Upper lobe of right lung (tissue), 1 donor: ENCODE measurements around the gene ARFIP1. TPM values are rescaled to one million over a fixed set of nuclear protein-coding genes. Genes with fewer than 3 reads are reported as not detected.
A peak's percentile ranks its signal among the peaks of the same experiment; 100 is the strongest.

Experiments used
- ATAC-seq: fragments of 200-7000 bp; cut with Tn5 transposase; one replicate; pipeline ENCODE4 v1.9.1; 2020; ENCODE audit warnings: mild to moderate bottlenecking, moderate library complexity
- DNase-seq: peaks from one replicate; pipeline ENCODE4 v3.0.0-alpha.2; 2020
- H3K27ac ChIP-seq: fragments of 200-600 bp; one replicate; pipeline ENCODE4 v1.8.0; 2022
- H3K27me3 ChIP-seq: fragments of 200-600 bp; one replicate; pipeline ENCODE4 v1.8.0; 2022; ENCODE audit warnings: mild to moderate bottlenecking
- H3K36me3 ChIP-seq: fragments of 200-600 bp; one replicate; pipeline ENCODE4 v1.8.0; 2022
- H3K4me1 ChIP-seq: fragments of 200-600 bp; one replicate; pipeline ENCODE4 v1.8.0; 2022
- H3K4me3 ChIP-seq: fragments of 200-600 bp; one replicate; pipeline ENCODE4 v1.8.0; 2022; ENCODE audit warnings: mild to moderate bottlenecking
- H3K9me3 ChIP-seq: fragments of 200-600 bp; one replicate; pipeline ENCODE4 v1.8.0; 2022
- intact Hi-C: fragments of 100-400 bp; cut with DNase I; formaldehyde crosslinking; loops from one replicate; pipeline ENCODE4 v1.11.0; 2022
- total RNA-seq: library from RNA; stranded (reverse); fragmentation: NEBNext Ultra II Directional; extraction: Animal tissue kit (Norgen Biotek cat#: 25700); gene quantifications from one replicate; pipeline ENCODE4 v1.2.1, GENCODE V29; 2021
- TF ChIP-seq, protein P1 (sequence below): fragments of 200-600 bp; IDR thresholded peaks from one replicate; pipeline ENCODE4 v1.8.0; 2022; ENCODE audit warnings: antibody characterized with exemption
- donor health status: DM: no; HTN: yes; CAD: no; lungs with severe emphysema.

The ARFIP1 gene
- total RNA-seq, 1 donor from 2014 or later: 29.3 TPM

DNA sequence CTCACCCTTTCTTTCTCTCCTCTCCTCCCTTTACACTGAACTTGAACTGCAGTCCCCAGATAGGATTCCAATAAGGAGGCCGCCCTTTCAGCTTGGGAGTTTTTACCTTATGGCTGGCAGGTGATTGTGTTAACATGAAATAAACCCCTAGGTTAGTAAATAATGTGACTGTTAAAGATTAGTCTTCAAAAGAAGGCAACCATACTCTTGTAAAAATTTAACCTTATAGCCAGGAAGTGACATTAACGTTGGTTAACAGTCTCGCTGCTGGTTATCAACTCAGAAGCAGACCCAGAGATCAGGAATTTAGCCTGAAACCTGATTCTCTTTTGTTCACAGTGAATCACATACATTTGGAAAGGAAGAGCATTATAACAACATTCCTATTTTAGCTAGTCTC is 171.6 kb downstream of the ARFIP1 start:
- no peaks in the 10 kb centered on the region for H3K9me3 ChIP-seq
- no peaks in the 10 kb centered on the region for H3K27me3 ChIP-seq
- intact Hi-C loops: no loop called here
- DNase-seq (no peak), ATAC-seq (no peak)
- peaks cover 9% of the 10 kb centered on the region for H3K36me3 ChIP-seq
- H3K27ac ChIP-seq: no peak overlapping the region
- peaks cover 8% of the 10 kb centered on the region for H3K4me1 ChIP-seq
- TF ChIP-seq, protein P1, sequence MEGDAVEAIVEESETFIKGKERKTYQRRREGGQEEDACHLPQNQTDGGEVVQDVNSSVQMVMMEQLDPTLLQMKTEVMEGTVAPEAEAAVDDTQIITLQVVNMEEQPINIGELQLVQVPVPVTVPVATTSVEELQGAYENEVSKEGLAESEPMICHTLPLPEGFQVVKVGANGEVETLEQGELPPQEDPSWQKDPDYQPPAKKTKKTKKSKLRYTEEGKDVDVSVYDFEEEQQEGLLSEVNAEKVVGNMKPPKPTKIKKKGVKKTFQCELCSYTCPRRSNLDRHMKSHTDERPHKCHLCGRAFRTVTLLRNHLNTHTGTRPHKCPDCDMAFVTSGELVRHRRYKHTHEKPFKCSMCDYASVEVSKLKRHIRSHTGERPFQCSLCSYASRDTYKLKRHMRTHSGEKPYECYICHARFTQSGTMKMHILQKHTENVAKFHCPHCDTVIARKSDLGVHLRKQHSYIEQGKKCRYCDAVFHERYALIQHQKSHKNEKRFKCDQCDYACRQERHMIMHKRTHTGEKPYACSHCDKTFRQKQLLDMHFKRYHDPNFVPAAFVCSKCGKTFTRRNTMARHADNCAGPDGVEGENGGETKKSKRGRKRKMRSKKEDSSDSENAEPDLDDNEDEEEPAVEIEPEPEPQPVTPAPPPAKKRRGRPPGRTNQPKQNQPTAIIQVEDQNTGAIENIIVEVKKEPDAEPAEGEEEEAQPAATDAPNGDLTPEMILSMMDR: no peak
- H3K4me3 ChIP-seq: no peak overlapping the region

- peaks cover 9% of the 10 kb centered on the region for H3K36me3 ChIP-seq
- H3K27me3 ChIP-seq: no peaks in the 10 kb centered on the region
- DNase-seq: no peak
- TF ChIP-seq, protein P1: no peak
- no peak overlapping the region for H3K27ac ChIP-seq
- no peaks in the 10 kb centered on the region for H3K9me3 ChIP-seq
- no peak for ATAC-seq
- H3K4me1 ChIP-seq: peaks cover 29% of the 10 kb centered on the region
- no peak overlapping the region for H3K4me3 ChIP-seq
- intact Hi-C loops: no loop called here
Observed at GRCh38 chr4:152953514-152953913, 173.8 kb downstream of the ARFIP1 start.

DNA sequence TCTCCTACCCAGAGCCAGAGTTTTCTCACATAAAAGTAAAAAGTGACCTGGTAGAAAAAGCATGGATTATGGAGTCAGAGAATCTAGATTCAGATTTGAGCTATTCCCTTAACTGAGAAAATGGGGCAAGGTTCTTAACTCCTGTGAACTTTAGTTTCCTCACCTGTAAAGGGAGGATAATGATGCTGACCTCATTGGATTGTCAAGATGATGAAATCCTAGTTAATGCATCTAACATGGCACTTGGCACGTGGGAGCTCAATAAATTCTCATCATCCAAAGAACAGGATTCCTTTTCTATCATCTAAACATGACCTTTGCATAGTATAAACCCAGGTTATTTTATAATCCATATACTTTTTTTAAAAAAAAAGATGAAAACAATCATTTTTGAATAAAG is 175.0 kb downstream of the ARFIP1 start:
- H3K9me3 ChIP-seq: no peaks in the 10 kb centered on the region
- ATAC-seq: no peak
- H3K4me1 ChIP-seq: peaks cover 35% of the 10 kb centered on the region
- no peak for DNase-seq
- no peak overlapping the region for H3K27ac ChIP-seq
- no peaks in the 10 kb centered on the region for H3K27me3 ChIP-seq
- peaks cover 9% of the 10 kb centered on the region for H3K36me3 ChIP-seq
- intact Hi-C loops: no loop called here
- H3K4me3 ChIP-seq: no peak overlapping the region
- TF ChIP-seq, protein P1: no peak

GRCh38 chr4:152956147-152956546 is 176.4 kb downstream of the ARFIP1 start:
- H3K27me3 ChIP-seq: no peaks in the 10 kb centered on the region
- DNase-seq (no peak), ATAC-seq (no peak)
- no peak overlapping the region for H3K4me3 ChIP-seq
- intact Hi-C loops: no loop called here
- H3K27ac ChIP-seq: peak overlapping the region; percentile 17
- TF ChIP-seq, protein P1: no peak
- peaks cover 9% of the 10 kb centered on the region for H3K36me3 ChIP-seq
- H3K9me3 ChIP-seq: no peaks in the 10 kb centered on the region
- peaks cover 35% of the 10 kb centered on the region for H3K4me1 ChIP-seq

DNA sequence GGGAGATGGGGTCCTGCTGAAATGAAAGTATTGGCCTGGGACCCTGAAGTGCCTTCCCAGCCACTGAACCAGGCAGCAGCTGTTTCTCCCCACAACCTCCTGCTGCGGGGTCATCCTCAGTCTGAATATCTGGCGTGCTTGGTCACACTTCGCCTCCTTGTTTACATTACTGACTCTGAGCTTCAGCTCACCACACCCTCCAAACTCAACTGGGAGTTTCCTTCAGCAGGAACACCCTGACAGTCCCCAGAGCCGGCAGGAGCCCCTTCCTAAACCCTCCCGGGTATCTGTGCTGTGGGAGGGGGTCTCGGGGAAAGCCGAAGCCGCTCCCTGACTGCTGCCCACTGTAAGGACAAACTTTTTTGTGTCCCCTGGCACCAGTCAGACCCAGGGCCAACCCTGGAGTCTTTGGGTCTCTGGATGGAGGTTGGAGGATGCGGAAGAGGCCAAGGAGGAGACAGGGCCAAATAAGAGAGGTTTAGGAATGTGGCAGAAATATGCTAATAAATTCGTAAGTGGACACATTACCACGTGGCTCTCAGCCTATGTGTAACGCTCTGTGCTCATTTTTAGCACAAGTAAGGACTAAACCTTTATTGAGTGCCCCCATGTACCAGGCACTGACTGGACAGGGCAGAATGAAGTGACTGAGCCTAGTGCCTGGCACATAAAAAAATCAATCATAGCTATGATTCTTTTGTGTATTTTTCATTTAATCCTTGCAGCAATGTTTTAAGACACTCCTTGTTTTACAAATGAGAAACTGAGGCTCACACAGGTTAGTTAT is 177.1 kb downstream of the ARFIP1 start:
- TF ChIP-seq, protein P1: no peak
- no peaks in the 10 kb centered on the region for H3K9me3 ChIP-seq
- H3K27me3 ChIP-seq: no peaks in the 10 kb centered on the region
- peaks cover 9% of the 10 kb centered on the region for H3K36me3 ChIP-seq
- intact Hi-C loops: no loop called here
- H3K4me1 ChIP-seq: peaks cover 35% of the 10 kb centered on the region
- peak overlapping the region; percentile 59 for H3K27ac ChIP-seq
- DNase-seq: no peak
- H3K4me3 ChIP-seq: no peak overlapping the region
- peak; percentile 63 for ATAC-seq
